Measurements from ENCODE around the gene LNX2. TPM values are rescaled to one million over a fixed set of nuclear protein-coding genes. Genes with fewer than 3 reads are reported as not detected.

The LNX2 gene
- total RNA-seq, 4 donors from 2014 or later = 17.3 to 19.9 (median 17.8) TPM

GRCh38 chr13:27663947-27664346 lies 43.6 kb upstream of the LNX2 start:
- TF ChIP-seq CTCF (IDR thresholded peaks at IDR 0.05) (peak in 3 of 6 experiments; percentile 10 to 46 (median 41)), POLR2A (IDR thresholded peaks at IDR 0.05) (no peak)
- Histone ChIP-seq H3K27ac (no peak overlapping the region), H3K4me3 (replicated peaks in 1 of 3) (no peak overlapping the region), H3K9me3 (no peaks in the 10 kb centered on the region), H3K36me3 (no peaks in the 10 kb centered on the region), H3K4me1 (peaks cover 6 to 9% of the 10 kb centered on the region in 2 donors), H3K27me3 (no peaks in the 10 kb centered on the region)
- 48 to 61% methylated on average over 8 of the region's 8 CpGs for WGBS, 2 donors
- intact Hi-C loops (cut with DNase I) = no loop called here
- DNase-seq = peak; percentile 61 to 74

- Histone ChIP-seq H3K36me3 (no peaks in the 10 kb centered on the region), H3K27ac (no peak overlapping the region), H3K27me3 (no peaks in the 10 kb centered on the region), H3K4me1 (peaks cover 6 to 13% of the 10 kb centered on the region in 2 donors), H3K9me3 (no peaks in the 10 kb centered on the region), H3K4me3 (replicated peaks in 1 of 3) (no peak overlapping the region)
- no peak for DNase-seq
- intact Hi-C loops (cut with DNase I) = no loop called here
- WGBS, 2 donors = 86 to 88% methylated on average over 2 of the region's 2 CpGs
- TF ChIP-seq CTCF (IDR thresholded peaks at IDR 0.05) (no peak), POLR2A (IDR thresholded peaks at IDR 0.05) (no peak)
These were observed 42.6 kb upstream of the LNX2 start for GRCh38 chr13:27662738-27663470.

GRCh38 chr13:27661017-27661416 lies 40.7 kb upstream of the LNX2 start:
- H3K9me3 ChIP-seq = no peaks in the 10 kb centered on the region
- intact Hi-C loops (cut with DNase I) = no loop called here
- no peaks in the 10 kb centered on the region for H3K27me3 ChIP-seq
- no peak overlapping the region for H3K4me3 ChIP-seq (replicated peaks in 1 of 3)
- H3K36me3 ChIP-seq = no peaks in the 10 kb centered on the region
- TF ChIP-seq CTCF (IDR thresholded peaks at IDR 0.05) (no peak), POLR2A (IDR thresholded peaks at IDR 0.05) (no peak)
- DNase-seq = no peak
- no peak overlapping the region for H3K27ac ChIP-seq
- peaks cover 6 to 13% of the 10 kb centered on the region in 2 donors for H3K4me1 ChIP-seq

- no peaks in the 10 kb centered on the region for H3K9me3 ChIP-seq
These were observed 40.2 kb upstream of the LNX2 start for GRCh38 chr13:27660511-27660910.

More at GRCh38 chr13:27660511-27660910, 40.2 kb upstream of the LNX2 start:
- TF ChIP-seq POLR2A (IDR thresholded peaks at IDR 0.05) (no peak), CTCF (IDR thresholded peaks at IDR 0.05) (no peak)
- H3K4me1 ChIP-seq = peaks cover 6 to 13% of the 10 kb centered on the region in 2 donors
- no peaks in the 10 kb centered on the region for H3K27me3 ChIP-seq
- intact Hi-C loops (cut with DNase I) = no loop called here
- no peak overlapping the region for H3K4me3 ChIP-seq (replicated peaks in 1 of 3)
- WGBS, 2 donors = 95 to 96% methylated on average over 6 of the region's 6 CpGs
- H3K36me3 ChIP-seq = no peaks in the 10 kb centered on the region
- H3K27ac ChIP-seq = no peak overlapping the region
- no peak for DNase-seq

Data from thyroid gland (tissue), 4 donors.